H1 (cell line): ENCODE measurements around the gene TRABD2B. TPM values are rescaled to one million over a fixed set of nuclear protein-coding genes. Genes with fewer than 3 reads are reported as not detected.
A peak's percentile ranks its signal among the peaks of the same experiment; 100 is the strongest.

Source experiments
- CTCF ChIA-PET: fragments of 300-600 bp; sonication (Branson Sonifier 250); formaldehyde crosslinking; loops from one replicate; lab custom pipeline; 2021; ENCODE audit not compliant: partially characterized antibody; lab: Charles Lee
- POLR2A ChIA-PET: fragments of 300-600 bp; sonication (Branson Sonifier 250); formaldehyde crosslinking; loops from one replicate; lab custom pipeline; 2021; ENCODE audit warnings: inconsistent platforms; ENCODE audit not compliant: partially characterized antibody; lab: Charles Lee
- DNase-seq, 2 experiments: peaks; one replicate each; pipeline versions ENCODE4 v3.0.0 to v3.0.0-alpha.2; 2010 to 2022; ENCODE audit warnings: low spot score in 2 of 2, low read depth in 1 of 2, mixed read lengths in 1 of 2
- FAIRE-seq: peaks from 2 replicates; lab custom pipeline; 2011; peaks lifted over from hg19 to GRCh38; lab: Jason Lieb, UNC
- H2AFZ ChIP-seq: 2 replicates; pipeline ENCODE4 v1.8.1; 2012; ENCODE audit warnings: low read length, inconsistent platforms
- H2AK5ac ChIP-seq: 2 replicates; pipeline ENCODE4 v1.6.1; 2013; ENCODE audit warnings: low read depth, low read length
- H2BK120ac ChIP-seq: replicated peaks from 2 replicates; pipeline ENCODE3; 2013; ENCODE audit warnings: low read depth, low read length, inconsistent platforms
- H2BK12ac ChIP-seq: 2 replicates; pipeline ENCODE4 v1.6.1; 2013; ENCODE audit warnings: low read depth, low read length
- H2BK15ac ChIP-seq: 2 replicates; pipeline ENCODE4 v1.6.1; 2013; ENCODE audit warnings: low read length
- H2BK20ac ChIP-seq: 2 replicates; pipeline ENCODE4 v1.6.1; 2013; ENCODE audit warnings: low read length
- H2BK5ac ChIP-seq: 2 replicates; pipeline ENCODE4 v1.6.1; 2013; ENCODE audit warnings: low read depth, low read length
- H3K14ac ChIP-seq: 2 replicates; pipeline ENCODE4 v1.6.1; 2013; ENCODE audit warnings: inconsistent platforms; ENCODE audit not compliant: insufficient read length
- H3K18ac ChIP-seq: 2 replicates; pipeline ENCODE4 v1.6.1; 2013; ENCODE audit warnings: low read length; ENCODE audit errors: extremely low read depth
- H3K23ac ChIP-seq: 2 replicates; pipeline ENCODE4 v1.6.1; 2013; ENCODE audit warnings: inconsistent platforms; ENCODE audit not compliant: insufficient read length
- H3K23me2 ChIP-seq: 2 replicates; pipeline ENCODE4 v1.6.1; 2013; ENCODE audit warnings: low read depth, low read length
- H3K27ac ChIP-seq: 2 replicates; pipeline ENCODE4 v1.6.1; 2011; ENCODE audit warnings: low read depth, low read length, inconsistent platforms
- H3K27me3 ChIP-seq, 4 experiments: replicated peaks in 1 of 4; 1 replicate in 1 of 4; 2 replicates in 3 of 4; pipeline versions ENCODE4 v1.6.1 to v1.8.1; 2011 to 2013; ENCODE audit warnings: low read length in 3 of 4, mild to moderate bottlenecking in 3 of 4, inconsistent platforms in 2 of 4, mixed read lengths in 2 of 4, moderate library complexity in 1 of 4; ENCODE audit not compliant: control insufficient read depth in 3 of 4, insufficient read depth in 3 of 4; ENCODE audit errors: extremely low read depth in 1 of 4
- H3K36me3 ChIP-seq, 4 experiments: 2 replicates each; pipeline versions ENCODE4 v1.6.1 to v1.8.1; 2011 to 2013; ENCODE audit warnings: mild to moderate bottlenecking in 4 of 4, low read length in 3 of 4, moderate library complexity in 2 of 4, control low read depth in 1 of 4, inconsistent platforms in 1 of 4; ENCODE audit not compliant: insufficient read depth in 4 of 4, control insufficient read depth in 2 of 4
- H3K4ac ChIP-seq: replicated peaks from 2 replicates; pipeline ENCODE3; 2013; ENCODE audit warnings: low read length, low read depth, mixed read lengths, inconsistent platforms; ENCODE audit not compliant: insufficient read length
- H3K4me1 ChIP-seq, 4 experiments: replicated peaks in 1 of 4; 1 replicate in 1 of 4; 2 replicates in 3 of 4; pipeline versions ENCODE4 v1.6.1 to v1.8.1; 2011 to 2013; ENCODE audit warnings: low read length in 3 of 4, inconsistent platforms in 2 of 4, mixed read lengths in 1 of 4; ENCODE audit not compliant: insufficient read depth in 4 of 4, control insufficient read depth in 3 of 4
- H3K4me2 ChIP-seq, 2 experiments: 2 replicates each; pipeline versions ENCODE4 v1.6.1 to v1.8.1; 2011 to 2013; ENCODE audit warnings: low read depth in 2 of 2, low read length in 2 of 2, control low read depth in 1 of 2, inconsistent platforms in 1 of 2, mild to moderate bottlenecking in 1 of 2; ENCODE audit not compliant: insufficient read depth in 1 of 2
- H3K4me3 ChIP-seq, 4 experiments: fragments of 200-600, 300-600 bp in 1 of 4; sonication (generic), shearing (Covaris generic), sonication (Bioruptor Twin) in 1 of 4; 2 replicates each; pipeline versions ENCODE4 v1.5.1 to v1.8.1; 2011 to 2016; ENCODE audit warnings: low read length in 4 of 4, low read depth in 3 of 4, control low read depth in 2 of 4, inconsistent platforms in 2 of 4, mild to moderate bottlenecking in 2 of 4, mixed read lengths in 1 of 4, moderate library complexity in 1 of 4; ENCODE audit not compliant: insufficient read depth in 2 of 4; ENCODE audit errors: extremely low read depth in 1 of 4
- H3K56ac ChIP-seq: replicated peaks from 2 replicates; pipeline ENCODE3; 2013; ENCODE audit warnings: low read depth, mild to moderate bottlenecking, mixed read lengths, low read length, inconsistent platforms; ENCODE audit not compliant: insufficient read length
- H3K79me1 ChIP-seq: 2 replicates; pipeline ENCODE4 v1.6.1; 2013; ENCODE audit warnings: low read depth, low read length, control low read depth
- H3K79me2 ChIP-seq, 2 experiments: 2 replicates each; pipeline versions ENCODE4 v1.6.1 to v1.8.1; 2012 to 2013; ENCODE audit warnings: low read length in 2 of 2, mild to moderate bottlenecking in 2 of 2, inconsistent platforms in 1 of 2; ENCODE audit not compliant: insufficient read depth in 2 of 2, control insufficient read depth in 1 of 2
- H3K9ac ChIP-seq, 4 experiments: replicated peaks in 1 of 4; 1 replicate in 1 of 4; 2 replicates in 3 of 4; pipeline versions ENCODE4 v1.6.1 to v1.8.1; 2011 to 2013; ENCODE audit warnings: low read depth in 3 of 4, low read length in 3 of 4, control low read depth in 2 of 4, mild to moderate bottlenecking in 2 of 4, moderate library complexity in 2 of 4, inconsistent platforms in 1 of 4; ENCODE audit errors: extremely low read depth in 1 of 4
- H3K9me3 ChIP-seq, 2 experiments: 2 replicates each; pipeline versions ENCODE4 v1.6.1 to v1.8.1; 2012 to 2013; ENCODE audit warnings: mild to moderate bottlenecking in 2 of 2, moderate library complexity in 2 of 2, control low read depth in 1 of 2, inconsistent platforms in 1 of 2, low read depth in 1 of 2, low read length in 1 of 2, mixed read lengths in 1 of 2; ENCODE audit not compliant: insufficient read depth in 2 of 2
- H4K20me1 ChIP-seq, 2 experiments: replicated peaks in 1 of 2; 2 replicates each; pipeline versions ENCODE3 to v1.8.1; 2011 to 2013; ENCODE audit warnings: inconsistent platforms in 2 of 2, low read length in 2 of 2, mild to moderate bottlenecking in 1 of 2; ENCODE audit not compliant: insufficient read depth in 2 of 2, control insufficient read depth in 1 of 2
- H4K5ac ChIP-seq: 2 replicates; pipeline ENCODE4 v1.6.1; 2013; ENCODE audit warnings: low read length, low read depth, mixed read lengths, inconsistent platforms; ENCODE audit not compliant: insufficient read length
- H4K8ac ChIP-seq: 2 replicates; pipeline ENCODE4 v1.8.0; 2013; ENCODE audit warnings: mild to moderate bottlenecking, moderate library complexity, low read length, inconsistent platforms; ENCODE audit not compliant: insufficient read depth; ENCODE audit errors: extremely low read depth
- H4K91ac ChIP-seq: replicated peaks from 2 replicates; pipeline ENCODE3; 2013; ENCODE audit warnings: low read length, mixed read lengths, inconsistent platforms; ENCODE audit not compliant: insufficient read length
- EGR1 ChIP-seq: IDR thresholded peaks from 2 replicates; pipeline ENCODE4 v1.6.1; 2011; ENCODE audit warnings: low read depth, low read length, borderline replicate concordance
- GABPA ChIP-seq: IDR thresholded peaks from 2 replicates; pipeline ENCODE4 v1.6.1; 2011; ENCODE audit warnings: mild to moderate bottlenecking, low read length, moderate library complexity, borderline replicate concordance; ENCODE audit not compliant: insufficient read depth
- WGBS, 2 experiments: shearing (Covaris generic) in 1 of 2; methylation state at CpG; one replicate each; pipeline versions ENCODE4 v1.1.6 to v1.1.7; 2013 to 2015; ENCODE audit warnings: low lambda C conversion rate in 2 of 2, mixed read lengths in 2 of 2, inconsistent platforms in 1 of 2, low coverage in 1 of 2, missing lambda C conversion rate in 1 of 2; ENCODE audit not compliant: insufficient replicate concordance in 2 of 2, insufficient coverage in 1 of 2, insufficient read length in 1 of 2; ENCODE audit errors: extremely low coverage in 1 of 2, missing lambda C conversion rate in 1 of 2; 5-methylcytosine and 5-hydroxymethylcytosine counted together
- polyA plus RNA-seq, 7 experiments: library from polyadenylated mRNA; depleted of rRNA in 3 of 7; stranded (reverse) in 5 of 7; unstranded in 2 of 7; fragments of >200 nt in 5 of 7; fragments of 200-250 nt in 2 of 7; gene quantifications; 1 replicate in 5 of 7; 2 replicates in 1 of 7; 4 replicates in 1 of 7; pipeline versions ENCODE4 v1.2.1 to v1.2.3, GENCODE V29; 2011 to 2013; ENCODE audit warnings: missing spikeins in 2 of 7, mixed read lengths in 2 of 7
- total RNA-seq: library from RNA; stranded (reverse); fragmentation: NEBNext Ultra II Directional; extraction: Animal tissue kit (Norgen Biotek cat#: 25700); gene quantifications from 2 replicates; pipeline ENCODE4 v1.2.1, GENCODE V29; 2021

The TRABD2B gene
- total and polyA plus RNA-seq, 2 of the 8 experiments (the other 6 are each of a cell fraction or from before 2014, with no cell fraction given): 0.95 to 3.4 TPM

DNA sequence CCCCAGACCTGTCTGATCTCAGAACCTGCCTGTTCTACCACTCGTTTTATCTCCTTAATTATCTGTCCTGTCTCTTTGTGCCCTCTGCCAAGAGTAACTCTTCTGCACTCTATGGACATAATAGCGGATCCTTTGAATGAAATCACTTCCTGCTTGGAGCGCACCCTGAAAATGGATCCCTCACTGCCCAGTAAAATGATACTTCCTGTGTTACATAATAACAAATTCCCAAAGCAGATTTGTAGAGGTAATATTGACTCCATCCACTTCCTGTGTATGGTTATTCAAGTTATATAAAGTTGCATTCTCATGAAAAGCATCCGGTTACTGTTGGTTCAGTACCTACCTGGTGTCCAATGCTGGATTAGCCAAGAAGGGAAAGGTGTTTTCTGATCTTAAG is 246.0 kb downstream of the TRABD2B start:
- Histone ChIP-seq H2AK5ac (no peak overlapping the region), H3K4me2 (no peak overlapping the region), H4K8ac (no peak overlapping the region), H2AFZ (no peak overlapping the region), H3K14ac (no peak overlapping the region), H3K9ac (no peak overlapping the region), H4K20me1 (no peaks in the 10 kb centered on the region), H3K4me3 (no peak overlapping the region), H2BK12ac (no peak overlapping the region), H3K36me3 (no peaks in the 10 kb centered on the region), H3K27me3 (peaks cover 0 to 2% (median 0%) of the 10 kb centered on the region in 4 experiments; a peak in 1 of 7 replicates), H4K5ac (no peak overlapping the region), H3K23ac (no peak overlapping the region), H3K79me1 (no peaks in the 10 kb centered on the region), H2BK120ac (no peak overlapping the region), H3K18ac (no peak overlapping the region), H3K9me3 (no peaks in the 10 kb centered on the region)
- CTCF ChIA-PET: interaction anchor here (1.2 to 6.3 kb wide), 3 partner anchors 12 to 222 kb away, joined by 3 to 68 read pairs (median 53); no protein-coding TSS in a partner anchor
- 91% methylated on average over 4 of the region's 4 CpGs; no CpG with 5 or more reads in 1 of the 2 experiments for WGBS, 2 experiments
- FAIRE-seq: no peak
- TF ChIP-seq GABPA (peak; percentile 29; the same call in 1 of the 2 replicates), EGR1 (no peak)
- TF ChIP-seq, all 59 proteins: peak for 1
- no peak overlapping the region for H3K4ac ChIP-seq
- no peaks in the 10 kb centered on the region for H3K79me2 ChIP-seq
- no peak overlapping the region for H2BK20ac ChIP-seq
- no peak overlapping the region for H4K91ac ChIP-seq
- no peaks in the 10 kb centered on the region; the same call in 1 of the 2 replicates for H3K23me2 ChIP-seq
- DNase-seq: no peak
- H2BK5ac ChIP-seq: no peak overlapping the region
- H3K56ac ChIP-seq: no peak overlapping the region
- H3K4me1 ChIP-seq: no peaks in the 10 kb centered on the region; a peak in 1 of 7 replicates
- H2BK15ac ChIP-seq: no peak overlapping the region
- H3K27ac ChIP-seq: no peak overlapping the region
- POLR2A ChIA-PET: no interaction called here
